GM11168 (cell line): Measurements from ENCODE around the gene SIRPB2.

Source experiments
- in situ Hi-C: fragments of 300-500 bp; cut with MboI; formaldehyde crosslinking; loops from one replicate; pipeline ENCODE4 v1.12.0; 2022; ENCODE audit warnings: low sequenced_read_pairs; ENCODE audit not compliant: unreplicated experiment

The SIRPB2 gene

DNA sequence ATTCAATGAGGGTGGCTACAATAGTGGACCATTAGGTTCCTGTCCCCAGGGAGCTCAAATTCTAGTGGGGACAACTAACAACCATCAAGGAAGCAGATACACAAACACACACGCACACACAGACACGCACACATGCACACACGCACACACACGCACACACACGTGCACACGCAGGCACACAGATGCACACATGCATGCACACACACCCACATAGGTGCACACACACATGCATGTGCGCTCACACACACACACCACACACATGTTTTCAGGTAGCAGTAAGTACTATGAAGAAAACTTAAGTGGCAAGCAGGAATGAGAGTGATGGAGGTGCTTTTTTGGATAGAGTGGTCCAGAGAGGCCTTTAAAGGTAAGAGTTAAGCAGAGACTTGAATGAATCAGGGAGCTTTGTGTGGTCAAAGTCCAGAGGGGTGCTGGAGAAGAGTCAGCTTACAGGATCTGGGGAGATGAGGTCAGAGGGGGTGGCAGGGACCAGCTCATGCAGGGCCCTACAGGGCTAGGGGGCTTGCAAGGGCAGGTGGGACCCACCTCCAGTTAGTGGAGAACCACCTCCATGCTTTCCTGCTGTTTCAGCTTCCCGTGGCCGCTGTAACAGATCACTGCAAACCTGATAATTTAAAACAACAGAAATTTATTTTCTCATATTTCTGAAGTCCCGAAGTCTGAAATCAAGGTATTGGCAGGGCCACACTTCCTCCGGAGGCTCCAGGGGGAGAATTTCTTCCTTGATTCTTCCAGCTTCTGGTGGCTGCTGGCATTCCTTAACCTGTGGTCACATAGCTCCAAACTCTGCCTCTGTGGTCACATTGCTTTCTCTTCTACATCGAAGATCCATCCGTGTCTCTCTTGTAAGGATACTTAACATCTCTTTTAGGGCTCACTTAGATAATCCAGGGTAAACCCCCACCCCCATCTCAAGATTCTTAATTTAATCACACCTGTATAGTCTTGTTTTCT, 17.7 kb downstream of the SIRPB2 start:
- in situ Hi-C loops = no loop called here

- in situ Hi-C loops = no loop called here
These were observed 18.5 kb downstream of the SIRPB2 start for GRCh38 chr20:1472556-1473245.

GRCh38 chr20:1471242-1471641, 20.0 kb downstream of the SIRPB2 start:
- in situ Hi-C loops = no loop called here

DNA sequence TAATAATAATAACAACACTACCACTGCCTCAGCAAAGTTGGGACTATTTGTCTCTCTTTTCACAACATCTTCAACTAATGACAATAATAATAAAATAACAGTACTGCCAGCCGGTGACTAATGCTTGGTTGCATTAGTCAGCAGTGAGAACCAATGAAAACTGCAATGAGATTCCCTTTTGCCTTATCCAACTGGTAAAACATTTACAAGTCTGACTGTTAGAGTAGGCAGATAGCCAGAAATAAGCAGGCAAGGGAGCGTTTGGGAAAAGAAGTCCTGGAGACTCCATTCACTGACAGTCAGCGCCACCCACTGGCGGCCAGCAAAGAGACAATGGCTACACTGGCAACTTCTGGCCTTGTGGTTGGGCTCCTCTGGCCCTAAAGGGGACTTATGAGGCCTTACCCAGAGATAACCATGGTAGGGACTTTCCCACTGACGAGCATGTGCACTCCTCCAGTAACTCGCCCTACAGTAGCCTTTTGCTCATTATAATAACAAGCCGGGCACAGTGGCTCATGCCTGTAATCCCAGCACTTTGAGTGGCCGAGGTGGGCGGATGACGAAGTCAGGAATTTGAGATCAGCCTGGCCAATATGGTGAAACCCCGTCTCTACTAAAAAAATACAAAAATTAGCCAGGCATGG, 21.2 kb downstream of the SIRPB2 start:
- in situ Hi-C loops = no loop called here

GRCh38 chr20:1469306-1469905, 21.8 kb downstream of the SIRPB2 start:
- in situ Hi-C loops = no loop called here

- in situ Hi-C loops = no loop called here
These were observed 23.0 kb downstream of the SIRPB2 start for GRCh38 chr20:1468117-1468624.

GRCh38 chr20:1467355-1468116, 23.7 kb downstream of the SIRPB2 start:
- in situ Hi-C loops = no loop called here

GRCh38 chr20:1467082-1467354, 24.2 kb downstream of the SIRPB2 start:
- in situ Hi-C loops = no loop called here

DNA sequence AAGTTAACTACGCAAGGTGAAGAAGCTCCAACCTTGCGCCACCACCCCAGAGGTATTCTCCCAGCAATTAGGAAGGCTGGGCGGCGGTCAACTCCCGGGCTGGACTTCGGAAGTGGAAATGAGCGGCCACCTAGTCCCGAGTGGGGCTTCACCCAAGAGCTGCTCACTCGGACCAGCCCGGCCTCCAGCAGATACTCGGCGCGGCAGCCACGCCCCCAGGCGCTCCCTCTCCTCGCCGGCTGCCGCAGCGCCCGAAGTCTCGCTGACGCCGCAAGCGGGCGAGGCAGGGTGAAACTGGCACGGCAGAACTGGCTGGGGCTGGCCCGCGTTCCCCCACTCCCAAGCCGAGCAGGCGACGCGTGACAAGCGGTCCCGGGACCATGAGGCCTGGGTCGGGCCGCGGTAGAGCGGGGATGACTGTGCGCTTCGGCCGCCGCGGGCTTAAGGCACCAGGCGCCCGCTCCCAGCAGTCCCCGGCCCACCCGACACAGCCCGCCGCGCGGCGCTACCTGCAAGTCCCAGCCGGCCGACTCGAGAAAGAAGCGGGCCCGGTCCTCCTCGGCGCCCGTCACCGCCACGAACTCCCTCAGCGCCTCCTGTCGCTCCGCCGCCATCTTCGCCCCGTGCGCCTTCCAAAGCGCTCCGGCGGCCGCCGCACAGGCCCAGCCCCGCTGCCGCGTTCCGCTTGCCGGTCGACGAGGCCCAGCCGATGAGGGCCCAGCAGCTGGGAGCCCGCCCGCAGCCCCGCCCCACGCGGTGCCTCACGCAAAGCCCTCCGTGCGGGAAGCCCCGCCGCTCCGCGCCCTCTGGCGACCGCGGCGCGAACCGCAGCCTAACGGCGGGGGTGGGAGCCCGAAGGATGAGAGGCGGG, 24.8 kb downstream of the SIRPB2 start, which contains the start of gene NSFL1C:
Gene NSFL1C (minus strand): TSS at position 639 of the 871 bp plus-strand sequence. CDS start 25 bp downstream, at position 614.
- in situ Hi-C loops = no loop called here

DNA sequence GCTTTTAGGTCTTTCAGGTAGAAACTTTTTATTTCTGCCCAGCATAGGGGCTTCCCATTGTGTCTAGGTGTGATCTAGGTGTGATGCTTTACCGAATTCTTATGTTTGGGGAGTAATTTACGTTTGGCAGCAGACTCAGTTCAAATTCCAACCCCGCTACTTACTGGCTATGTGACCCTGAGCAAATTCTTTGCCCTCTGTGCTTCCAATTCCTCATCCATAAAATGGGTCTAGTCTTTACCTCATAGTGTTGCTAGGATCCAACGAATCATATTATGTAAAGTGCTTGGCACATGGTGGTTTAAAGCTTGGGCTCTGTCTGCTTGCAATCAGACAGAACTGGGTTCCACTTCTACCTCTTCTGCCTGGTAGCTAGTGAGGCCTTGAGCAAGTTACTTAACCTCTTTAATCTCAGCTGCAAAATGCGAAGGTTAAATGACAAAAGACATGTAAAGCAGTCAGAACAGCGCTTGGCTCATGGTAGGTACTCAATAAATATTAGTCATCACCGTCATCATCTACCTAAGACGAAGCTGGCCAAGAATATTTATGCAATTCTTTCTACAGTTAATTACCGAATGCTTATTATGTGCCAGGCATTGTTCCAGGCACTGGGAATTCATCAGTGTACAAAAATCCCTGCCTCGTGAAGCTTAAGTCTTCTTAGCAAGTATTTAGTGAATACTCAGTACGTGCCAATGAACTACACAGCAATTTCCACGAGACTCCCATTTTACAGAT, 25.6 kb downstream of the SIRPB2 start:
- in situ Hi-C loops = no loop called here

DNA sequence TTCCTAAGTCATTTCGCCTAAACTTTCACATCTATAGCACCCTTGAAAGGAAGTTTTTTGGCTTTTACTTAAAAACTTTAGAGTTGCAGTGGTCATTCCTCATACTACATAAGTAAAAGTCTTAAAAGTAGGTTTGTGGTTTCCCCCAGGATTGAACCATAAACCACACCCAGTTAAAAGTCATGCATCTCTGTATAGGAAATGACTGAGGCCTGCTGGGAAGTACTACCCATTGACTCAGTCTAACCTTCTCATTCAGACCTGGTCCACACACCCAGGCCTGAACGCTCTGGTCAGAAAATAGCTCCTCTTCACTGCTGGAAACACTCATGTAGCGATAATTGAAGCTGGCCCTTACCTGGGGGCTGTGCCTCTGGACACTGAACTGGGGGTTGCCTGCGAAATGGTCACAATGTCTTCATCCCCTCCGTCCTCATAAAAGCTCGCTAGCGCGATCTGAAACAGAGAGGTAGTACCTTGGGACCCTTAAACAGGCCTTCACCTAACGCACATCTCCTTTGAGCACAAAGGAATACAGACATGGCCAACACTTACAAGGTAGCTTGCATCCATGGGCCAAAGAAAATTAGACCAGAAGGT, 27.1 kb downstream of the SIRPB2 start:
- in situ Hi-C loops = no loop called here

GRCh38 chr20:1462834-1463233, 28.4 kb downstream of the SIRPB2 start:
- in situ Hi-C loops = no loop called here

GRCh38 chr20:1462001-1462400, 29.2 kb downstream of the SIRPB2 start:
- in situ Hi-C loops = no loop called here

- in situ Hi-C loops = no loop called here
These were observed 30.9 kb downstream of the SIRPB2 start for GRCh38 chr20:1460275-1460674.

- in situ Hi-C loops = no loop called here
These were observed 33.2 kb downstream of the SIRPB2 start for GRCh38 chr20:1457992-1458391.

- in situ Hi-C loops = no loop called here
These were observed 34.9 kb downstream of the SIRPB2 start for GRCh38 chr20:1456300-1456699.

DNA sequence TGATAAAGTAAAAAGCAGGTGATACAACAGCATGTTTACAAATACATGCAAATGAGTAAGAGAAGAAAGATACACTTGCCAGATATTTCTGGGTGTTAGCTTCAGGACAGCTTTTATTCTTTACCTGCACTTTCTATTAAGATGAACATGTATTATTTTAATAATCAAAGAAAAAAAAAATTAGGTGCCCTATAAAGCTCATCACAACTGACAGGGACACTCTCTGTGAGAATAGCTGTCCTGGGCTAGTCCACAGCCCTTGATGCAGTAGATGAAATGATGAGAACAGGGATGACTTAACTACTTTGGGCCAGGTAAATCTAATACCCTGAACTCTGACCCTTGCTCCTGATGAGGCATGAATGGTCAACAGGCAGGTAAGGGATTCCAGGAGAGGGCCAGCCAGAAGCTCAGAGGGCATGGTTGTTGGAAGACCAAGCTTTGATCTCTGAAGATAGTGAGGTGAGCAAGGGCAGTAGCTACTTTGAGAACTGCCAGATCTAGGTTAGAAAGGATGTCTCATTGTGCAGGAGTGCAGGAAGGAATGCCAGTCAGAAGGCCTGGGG, 40.2 kb downstream of the SIRPB2 start:
- in situ Hi-C loops = no loop called here
